ENCODE results near the gene PTCH1.
A peak's percentile ranks its signal among the peaks of the same experiment; 100 is the strongest.

Gene PTCH1

GRCh38 chr9:95497772-95498171 lies 19.0 kb downstream of the PTCH1 start:
- DNase-seq, result no peak

- DNase-seq, result no peak
Observed at GRCh38 chr9:95496687-95497086, 20.1 kb downstream of the PTCH1 start.

GRCh38 chr9:95495961-95496360 lies 20.8 kb downstream of the PTCH1 start:
- no peak for DNase-seq

GRCh38 chr9:95495529-95495928 lies 21.2 kb downstream of the PTCH1 start:
- DNase-seq, result no peak

GRCh38 chr9:95494416-95495371 lies 22.1 kb downstream of the PTCH1 start:
- DNase-seq, result peak; percentile 82

- DNase-seq, result peak; percentile 80
Observed at GRCh38 chr9:95494022-95494415, 22.8 kb downstream of the PTCH1 start.

- no peak for DNase-seq
Observed at GRCh38 chr9:95493402-95493801, 23.4 kb downstream of the PTCH1 start.

GRCh38 chr9:95491543-95492320 lies 25.0 kb downstream of the PTCH1 start:
- no peak for DNase-seq

- no peak for DNase-seq
Observed at GRCh38 chr9:95488954-95489353, 27.8 kb downstream of the PTCH1 start.

GRCh38 chr9:95486318-95486717 lies 30.5 kb downstream of the PTCH1 start:
- no peak for DNase-seq

GRCh38 chr9:95484225-95484624 lies 32.5 kb downstream of the PTCH1 start:
- no peak for DNase-seq

GRCh38 chr9:95483431-95483830 lies 33.3 kb downstream of the PTCH1 start:
- DNase-seq, result no peak

- DNase-seq, result no peak
Observed at GRCh38 chr9:95482621-95483020, 34.1 kb downstream of the PTCH1 start.

GRCh38 chr9:95481000-95481399 lies 35.8 kb downstream of the PTCH1 start:
- DNase-seq, result no peak

- no peak for DNase-seq
Observed at GRCh38 chr9:95480346-95480745, 36.4 kb downstream of the PTCH1 start.

GRCh38 chr9:95479330-95479729 lies 37.4 kb downstream of the PTCH1 start:
- no peak for DNase-seq

- no peak for DNase-seq
Observed at GRCh38 chr9:95478335-95478734, 38.4 kb downstream of the PTCH1 start.

GRCh38 chr9:95477885-95478284 lies 38.9 kb downstream of the PTCH1 start:
- no peak for DNase-seq

GRCh38 chr9:95477441-95477840 lies 39.3 kb downstream of the PTCH1 start:
- DNase-seq, result no peak

GRCh38 chr9:95468791-95469190 lies 48.0 kb downstream of the PTCH1 start:
- no peak for DNase-seq

- no peak for DNase-seq
Observed at GRCh38 chr9:95465115-95465514, 51.7 kb downstream of the PTCH1 start.

- no peak for DNase-seq
Observed at GRCh38 chr9:95463148-95464060, 53.4 kb downstream of the PTCH1 start.

All from NCI-H1105 treated with DMSO at 0.1 percent for 48 hours (cell line).